ENCODE data around the gene NUDT3.
A peak's percentile ranks its signal among the peaks of the same experiment; 100 is the strongest.

NUDT3 gene

DNA sequence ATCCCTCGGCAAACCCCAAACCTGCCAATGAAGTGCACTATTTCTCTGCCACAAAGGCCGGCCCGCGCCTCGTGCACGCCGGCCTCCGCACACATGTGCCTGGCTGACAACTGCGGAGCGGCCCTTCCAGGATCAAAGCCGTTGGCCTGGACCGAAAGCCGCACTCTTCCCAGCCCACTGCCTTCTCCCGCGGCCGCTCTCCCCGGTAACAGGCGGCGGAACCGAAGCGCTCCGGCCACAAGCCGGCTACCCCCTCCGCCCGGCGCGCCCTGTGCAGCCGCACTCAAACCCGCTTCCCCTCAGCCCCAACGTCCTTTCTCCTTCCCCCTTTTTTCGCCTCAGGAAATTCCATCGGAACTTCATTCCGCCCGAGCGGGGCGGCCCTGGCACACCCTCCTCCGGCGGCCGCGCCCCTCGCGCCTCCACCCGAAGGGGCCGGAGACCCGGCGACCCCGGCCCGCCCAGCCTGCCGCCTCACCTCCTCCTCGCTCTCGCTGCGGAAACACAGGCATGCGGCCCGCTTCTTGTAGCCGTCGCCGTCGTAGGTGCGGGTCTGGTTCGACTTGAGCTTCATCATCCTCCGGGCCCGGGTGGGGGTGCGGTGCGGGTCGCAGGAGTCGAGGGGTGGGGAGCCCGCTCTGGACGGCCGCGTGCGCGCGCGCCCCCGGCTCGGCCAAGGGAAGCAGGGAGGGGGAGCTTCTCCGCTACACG lies 528 bp downstream of the NUDT3 start:
- peak overlapping the region; percentile 72 for H3K4me3 ChIP-seq (ENCODE audit: insufficient read length, low read depth)

DNA sequence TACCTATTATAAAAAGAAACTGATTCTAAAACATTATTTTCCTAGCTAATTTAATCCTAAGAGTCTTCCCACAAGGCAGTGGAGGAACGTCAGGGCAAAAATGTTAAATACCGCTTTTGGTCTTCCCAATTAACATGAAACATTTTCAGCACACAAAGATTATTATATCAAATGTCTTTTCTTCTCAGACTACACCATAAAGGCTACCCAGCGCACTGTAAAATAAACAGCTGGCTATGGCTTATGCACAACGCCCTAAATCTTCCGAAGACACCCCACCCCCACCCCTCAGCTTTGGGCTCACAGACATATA lies 1.0 kb downstream of the NUDT3 start:
- Histone ChIP-seq H3K9ac (ENCODE audit: insufficient read length, low read depth) (peak overlapping the region; percentile 96), H3K9me3 (ENCODE audit: insufficient read depth, low read length) (peaks cover 5% of the 10 kb centered on the region), H3K36me3 (ENCODE audit: insufficient read depth, insufficient read length, low read length) (no peaks in the 10 kb centered on the region), H3K4me1 (ENCODE audit: insufficient read depth, insufficient read length) (peaks cover 3% of the 10 kb centered on the region), H3K4me3 (ENCODE audit: insufficient read length, low read depth) (peak overlapping the region; percentile 72), H3K27me3 (ENCODE audit: insufficient read depth, insufficient read length) (no peaks in the 10 kb centered on the region)
- TF ChIP-seq SUZ12 (IDR thresholded peaks at IDR 0.05; ENCODE audit: extremely low read depth, insufficient read depth, insufficient read length): no peak
- TF ChIP-seq YY1 (IDR thresholded peaks at IDR 0.05; ENCODE audit: insufficient read depth, insufficient read length): no peak
- TF ChIP-seq ZNF274 (IDR thresholded peaks at IDR 0.05; ENCODE audit: low read depth, low read length): no peak
- no peak for DNase-seq (ENCODE audit: low read depth, low spot score)

More for the DNA sequence above, 528 bp downstream of the NUDT3 start:
- no peaks in the 10 kb centered on the region for H3K27me3 ChIP-seq (ENCODE audit: insufficient read depth, insufficient read length)
- TF ChIP-seq YY1 (IDR thresholded peaks at IDR 0.05; ENCODE audit: insufficient read depth, insufficient read length): no peak
- TF ChIP-seq SUZ12 (IDR thresholded peaks at IDR 0.05; ENCODE audit: extremely low read depth, insufficient read depth, insufficient read length): no peak
- TF ChIP-seq ZNF274 (IDR thresholded peaks at IDR 0.05; ENCODE audit: low read depth, low read length): no peak
- peaks cover 9% of the 10 kb centered on the region for H3K9me3 ChIP-seq (ENCODE audit: insufficient read depth, low read length)
- H3K9ac ChIP-seq (ENCODE audit: insufficient read length, low read depth): peak overlapping the region; percentile 96
- H3K36me3 ChIP-seq (ENCODE audit: insufficient read depth, insufficient read length, low read length): no peaks in the 10 kb centered on the region
- DNase-seq (ENCODE audit: low read depth, low spot score): peak; percentile 25
- no peaks in the 10 kb centered on the region for H3K4me1 ChIP-seq (ENCODE audit: insufficient read depth, insufficient read length)

DNA sequence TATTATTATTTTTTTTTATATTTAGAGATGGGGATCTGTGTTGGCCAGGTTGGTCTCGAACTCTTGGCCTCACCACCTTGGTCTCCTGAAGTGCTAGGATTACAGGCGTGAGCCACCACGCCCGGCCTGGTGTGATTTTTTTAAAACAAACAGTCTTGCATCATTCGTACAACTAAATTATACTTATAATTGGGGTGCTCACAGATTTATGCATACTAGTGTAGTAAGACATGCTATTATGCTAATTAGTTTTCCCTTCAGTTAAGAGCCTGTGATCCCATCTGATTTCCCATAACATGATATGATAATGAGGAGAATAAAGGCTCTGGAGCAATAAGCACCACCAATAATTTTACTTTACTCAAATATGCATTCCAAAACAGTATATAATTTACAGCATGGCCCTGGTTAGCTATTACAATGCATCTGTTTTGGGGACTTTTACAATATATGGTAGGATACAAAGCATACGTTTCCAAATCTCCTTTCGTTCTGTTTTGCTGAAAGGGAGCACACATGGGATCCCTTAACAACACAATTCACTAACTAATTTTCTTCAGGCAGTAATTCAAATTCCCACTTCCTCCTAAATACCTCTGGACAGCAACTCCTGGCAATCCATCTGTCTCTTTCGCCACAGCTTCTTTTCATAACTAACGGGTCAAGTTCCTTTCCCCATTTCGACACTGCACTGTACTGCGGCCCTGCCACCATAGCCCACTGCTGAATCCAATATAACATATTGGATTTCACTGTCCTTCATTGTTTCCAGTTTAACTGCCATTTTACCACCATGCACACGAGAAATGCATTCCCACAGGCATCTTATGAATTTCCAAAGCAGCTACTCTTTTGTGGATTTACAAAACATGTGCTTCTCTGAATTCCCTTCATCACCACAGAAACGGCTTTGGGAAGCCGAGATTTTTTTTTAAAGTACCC lies 1.7 kb downstream of the NUDT3 start:
- H3K27me3 ChIP-seq (ENCODE audit: insufficient read depth, insufficient read length): no peaks in the 10 kb centered on the region
- no peaks in the 10 kb centered on the region for H3K36me3 ChIP-seq (ENCODE audit: insufficient read depth, insufficient read length, low read length)
- peaks cover 3% of the 10 kb centered on the region for H3K4me1 ChIP-seq (ENCODE audit: insufficient read depth, insufficient read length)
- no peaks in the 10 kb centered on the region; the same call in 1 of the 2 replicates for H3K9me3 ChIP-seq (ENCODE audit: insufficient read depth, low read length)
- TF ChIP-seq ZNF274 (IDR thresholded peaks at IDR 0.05; ENCODE audit: low read depth, low read length) (no peak), YY1 (IDR thresholded peaks at IDR 0.05; ENCODE audit: insufficient read depth, insufficient read length) (no peak), SUZ12 (IDR thresholded peaks at IDR 0.05; ENCODE audit: extremely low read depth, insufficient read depth, insufficient read length) (no peak)
- peak overlapping the region; percentile 54 for H3K9ac ChIP-seq (ENCODE audit: insufficient read length, low read depth)
- DNase-seq (ENCODE audit: low read depth, low spot score): no peak
- peak overlapping the region; percentile 72 for H3K4me3 ChIP-seq (ENCODE audit: insufficient read length, low read depth)

DNA sequence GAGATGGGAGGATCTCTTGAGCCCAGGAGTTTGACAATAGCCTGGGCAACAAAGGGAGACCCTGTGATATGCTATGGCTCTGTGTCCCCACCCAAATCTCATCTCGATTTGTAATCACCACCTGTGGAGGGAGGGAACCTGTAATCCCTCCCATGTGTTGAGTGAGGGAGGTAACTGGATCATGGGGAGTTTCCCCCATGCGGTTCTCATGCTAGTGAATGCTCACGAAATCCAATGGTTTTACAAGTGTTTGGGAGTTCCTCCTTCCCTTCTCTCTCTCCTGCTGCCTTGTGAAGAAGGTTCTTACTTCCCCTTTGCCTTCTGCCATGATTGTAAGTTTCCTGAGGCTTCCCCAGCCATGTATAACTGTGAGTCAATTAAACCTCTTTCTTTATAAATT lies 3.4 kb downstream of the NUDT3 start:
- Histone ChIP-seq H3K4me1 (ENCODE audit: insufficient read depth, insufficient read length) (peaks cover 3% of the 10 kb centered on the region), H3K9ac (ENCODE audit: insufficient read length, low read depth) (no peak overlapping the region), H3K4me3 (ENCODE audit: insufficient read length, low read depth) (no peak overlapping the region), H3K27me3 (ENCODE audit: insufficient read depth, insufficient read length) (no peaks in the 10 kb centered on the region), H3K9me3 (ENCODE audit: insufficient read depth, low read length) (no peaks in the 10 kb centered on the region), H3K36me3 (ENCODE audit: insufficient read depth, insufficient read length, low read length) (no peaks in the 10 kb centered on the region)
- no peak for TF ChIP-seq SUZ12 (IDR thresholded peaks at IDR 0.05; ENCODE audit: extremely low read depth, insufficient read depth, insufficient read length)
- TF ChIP-seq ZNF274 (IDR thresholded peaks at IDR 0.05; ENCODE audit: low read depth, low read length): no peak
- TF ChIP-seq YY1 (IDR thresholded peaks at IDR 0.05; ENCODE audit: insufficient read depth, insufficient read length): no peak
- DNase-seq (ENCODE audit: low read depth, low spot score): no peak

DNA sequence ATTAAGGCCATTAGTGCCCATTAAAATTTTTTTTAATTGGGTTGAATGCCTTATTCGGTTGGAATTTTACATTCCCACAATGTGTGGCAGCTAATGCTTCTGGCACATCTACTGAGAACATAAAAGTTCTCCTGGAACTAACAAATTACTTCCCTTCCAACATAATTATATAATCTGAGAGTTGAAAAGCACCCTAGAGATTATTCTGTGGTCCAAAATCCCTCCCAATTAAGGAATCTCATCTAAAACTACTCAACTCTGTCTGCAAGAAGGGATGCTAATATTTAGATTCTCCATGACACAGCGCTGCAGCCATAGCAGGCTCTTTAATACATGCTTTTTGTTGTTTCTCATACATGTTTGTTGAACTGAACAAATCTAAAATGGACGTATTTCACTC lies 4.0 kb downstream of the NUDT3 start:
- Histone ChIP-seq H3K36me3 (ENCODE audit: insufficient read depth, insufficient read length, low read length) (no peaks in the 10 kb centered on the region), H3K9me3 (ENCODE audit: insufficient read depth, low read length) (no peaks in the 10 kb centered on the region), H3K27me3 (ENCODE audit: insufficient read depth, insufficient read length) (no peaks in the 10 kb centered on the region), H3K9ac (ENCODE audit: insufficient read length, low read depth) (no peak overlapping the region), H3K4me1 (ENCODE audit: insufficient read depth, insufficient read length) (peaks cover 3% of the 10 kb centered on the region), H3K4me3 (ENCODE audit: insufficient read length, low read depth) (no peak overlapping the region)
- no peak for TF ChIP-seq YY1 (IDR thresholded peaks at IDR 0.05; ENCODE audit: insufficient read depth, insufficient read length)
- no peak for TF ChIP-seq SUZ12 (IDR thresholded peaks at IDR 0.05; ENCODE audit: extremely low read depth, insufficient read depth, insufficient read length)
- no peak for TF ChIP-seq ZNF274 (IDR thresholded peaks at IDR 0.05; ENCODE audit: low read depth, low read length)
- DNase-seq (ENCODE audit: low read depth, low spot score): no peak

DNA sequence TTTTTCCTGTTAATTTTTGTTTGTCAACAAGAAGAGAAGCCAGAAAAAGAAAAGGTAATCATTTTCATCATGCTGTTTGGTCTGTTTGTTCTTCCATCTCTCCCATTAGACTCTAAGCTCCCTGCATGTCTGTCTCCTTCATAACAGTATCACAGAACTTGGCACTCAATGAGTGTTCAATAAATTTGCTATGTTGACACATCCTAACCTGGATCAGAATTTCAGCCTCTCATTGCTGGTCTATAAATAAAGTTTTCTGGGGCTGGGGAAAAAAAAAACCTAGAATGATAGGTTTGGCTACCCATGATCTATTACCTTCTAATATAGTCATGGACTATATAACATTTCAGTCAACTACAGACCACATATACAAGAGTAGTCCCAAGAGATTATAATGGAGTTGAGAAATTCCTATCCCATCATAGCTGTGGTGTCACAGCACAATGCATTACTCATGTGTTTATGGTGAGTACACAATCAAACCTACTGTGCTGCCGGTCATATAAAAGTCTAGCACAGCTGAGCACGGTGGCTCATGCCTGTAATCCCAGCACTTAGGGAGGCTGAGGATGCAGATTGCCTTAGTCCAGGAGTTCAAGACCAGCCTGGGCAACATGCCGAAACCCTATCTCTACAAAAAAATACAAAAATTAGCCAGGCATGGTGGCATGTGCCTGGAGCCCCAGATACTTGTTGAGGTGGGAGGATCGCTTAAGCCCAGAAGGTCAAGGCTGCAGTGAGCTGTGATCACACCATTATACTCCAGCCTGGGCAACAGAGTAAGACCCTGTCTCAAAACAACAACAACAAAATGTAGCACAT lies 5.9 kb downstream of the NUDT3 start:
- DNase-seq (ENCODE audit: low read depth, low spot score): no peak
- no peak overlapping the region for H3K4me3 ChIP-seq (ENCODE audit: insufficient read length, low read depth)
- H3K4me1 ChIP-seq (ENCODE audit: insufficient read depth, insufficient read length): peaks cover 3% of the 10 kb centered on the region
- H3K36me3 ChIP-seq (ENCODE audit: insufficient read depth, insufficient read length, low read length): peaks cover 2% of the 10 kb centered on the region
- H3K9ac ChIP-seq (ENCODE audit: insufficient read length, low read depth): no peak overlapping the region
- TF ChIP-seq YY1 (IDR thresholded peaks at IDR 0.05; ENCODE audit: insufficient read depth, insufficient read length): no peak
- TF ChIP-seq ZNF274 (IDR thresholded peaks at IDR 0.05; ENCODE audit: low read depth, low read length): no peak
- TF ChIP-seq SUZ12 (IDR thresholded peaks at IDR 0.05; ENCODE audit: extremely low read depth, insufficient read depth, insufficient read length): no peak
- no peaks in the 10 kb centered on the region for H3K9me3 ChIP-seq (ENCODE audit: insufficient read depth, low read length)
- H3K27me3 ChIP-seq (ENCODE audit: insufficient read depth, insufficient read length): no peaks in the 10 kb centered on the region
